HG03045 (cell line): ENCODE measurements around the gene UBL4B.

Experiments used
- ATAC-seq: cut with Tn5 transposase; IDR thresholded peaks from one replicate; pipeline ENCODE4 v1.9.1; 2021; ENCODE audit warnings: mild to moderate bottlenecking, moderate library complexity; ENCODE audit not compliant: unreplicated experiment

The UBL4B gene

GRCh38 chr1:110084227-110085078 is 27.8 kb upstream of the UBL4B start:
- peak; percentile 54 for ATAC-seq

DNA sequence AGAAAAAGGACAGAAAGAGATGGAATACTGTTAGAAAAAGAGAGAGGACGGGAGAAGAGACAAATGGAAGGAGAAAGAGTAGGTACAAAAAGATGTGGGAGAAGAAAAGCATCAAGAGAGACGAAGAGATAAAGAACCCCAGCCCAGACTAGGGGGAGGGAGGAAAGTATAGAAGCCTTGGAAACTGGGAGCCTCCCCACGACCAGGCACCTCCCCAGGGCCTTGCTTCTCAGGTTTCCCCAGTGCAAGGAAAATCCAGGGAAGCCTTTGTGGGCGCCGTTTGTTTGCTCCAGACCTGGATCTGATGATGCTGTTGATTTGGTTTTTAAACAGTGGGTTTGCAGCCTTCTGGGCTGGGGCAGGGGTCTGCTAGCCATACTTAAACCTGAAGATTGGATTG is 26.6 kb upstream of the UBL4B start:
- ATAC-seq: no peak

DNA sequence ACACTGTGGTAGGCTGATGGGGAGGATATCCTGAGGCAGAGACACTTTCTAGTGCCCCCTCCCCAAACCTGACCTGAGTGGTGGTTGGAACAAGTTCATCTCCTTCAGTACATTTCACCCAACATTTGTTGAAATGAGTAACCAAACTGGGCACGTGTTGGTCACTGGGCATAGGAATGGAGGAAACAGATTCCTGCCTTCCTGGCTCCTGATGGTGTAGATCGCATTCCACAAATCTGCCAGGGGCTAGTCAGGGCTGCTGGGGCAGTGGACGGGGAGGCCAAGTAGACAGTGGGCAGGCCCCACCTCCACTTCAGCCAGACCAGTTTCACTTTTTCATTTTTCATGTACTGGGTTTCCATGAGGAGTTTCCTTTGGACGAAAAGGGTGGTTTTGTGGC is 25.3 kb upstream of the UBL4B start:
- no peak for ATAC-seq

- ATAC-seq: no peak
These were observed 24.2 kb upstream of the UBL4B start for GRCh38 chr1:110087812-110088738.

DNA sequence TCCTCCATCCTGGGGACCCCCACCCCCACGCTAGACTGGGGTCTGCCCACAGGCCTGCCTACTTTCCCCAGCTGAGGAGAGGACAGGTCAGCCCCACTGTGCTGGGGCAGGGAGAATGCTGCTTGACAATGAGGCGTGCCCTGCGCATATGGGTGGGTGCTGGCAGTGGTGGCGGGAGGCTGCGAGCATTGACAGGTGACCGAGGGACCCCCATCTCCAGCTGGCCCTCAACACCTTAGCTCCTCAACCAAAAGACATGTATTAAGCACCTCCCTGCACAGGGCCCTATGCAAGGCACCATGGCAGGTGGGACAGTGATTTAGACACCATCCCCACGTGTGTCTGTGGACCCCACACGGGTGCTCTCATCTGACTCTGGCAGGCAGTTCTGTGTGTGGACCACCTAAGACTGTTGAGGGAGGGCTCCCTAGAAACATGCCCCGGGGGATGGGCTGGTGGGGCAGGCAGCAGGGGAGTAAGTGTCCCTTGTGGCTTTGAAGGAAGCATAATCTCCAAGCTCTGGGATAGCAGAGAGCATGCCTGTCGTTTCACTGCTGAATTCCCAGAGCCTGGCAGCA is 23.4 kb upstream of the UBL4B start:
- ATAC-seq: no peak

GRCh38 chr1:110089561-110090275 is 22.5 kb upstream of the UBL4B start:
- no peak for ATAC-seq

DNA sequence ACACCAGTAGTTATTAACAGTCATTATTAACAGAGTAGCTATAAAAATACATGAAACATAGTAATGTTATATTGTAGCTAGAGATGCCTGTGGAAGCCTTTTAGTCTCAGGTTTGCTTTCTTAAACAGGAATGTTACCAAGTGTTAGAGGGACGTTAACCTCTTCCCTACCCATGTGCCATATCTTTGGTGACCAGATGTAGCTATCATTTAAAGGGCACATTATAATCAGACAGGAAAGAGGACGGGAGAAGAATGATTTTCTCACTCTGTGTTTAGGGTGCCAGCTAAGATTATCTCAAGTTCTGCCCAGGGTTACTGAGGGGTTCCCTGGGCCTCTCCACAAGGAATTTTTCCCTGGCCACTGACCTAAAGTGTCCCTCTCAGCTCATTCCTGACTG is 20.9 kb upstream of the UBL4B start:
- ATAC-seq: no peak

- no peak for ATAC-seq
These were observed 20.5 kb upstream of the UBL4B start for GRCh38 chr1:110091791-110092190.

DNA sequence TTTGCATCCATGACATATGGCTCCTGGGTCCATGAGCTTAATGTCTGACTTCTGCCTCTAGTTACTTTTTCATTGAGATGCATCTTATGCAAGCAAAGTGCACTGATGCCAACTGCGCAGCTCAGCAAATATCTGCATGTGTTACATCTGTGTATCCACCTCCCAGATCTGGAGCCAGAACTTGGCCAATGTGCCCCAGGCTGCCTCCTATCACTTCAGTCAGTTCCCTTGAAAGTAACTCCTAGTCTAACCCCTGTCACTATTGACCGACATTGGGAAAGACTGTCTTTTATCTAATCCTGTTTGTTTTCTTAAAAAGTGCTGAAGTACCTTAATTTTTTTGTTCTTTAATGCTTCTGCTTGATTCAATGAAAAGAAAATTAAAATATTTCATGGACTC is 19.3 kb upstream of the UBL4B start:
- no peak for ATAC-seq

- ATAC-seq: no peak
These were observed 17.1 kb upstream of the UBL4B start for GRCh38 chr1:110094931-110095654.

- ATAC-seq: no peak
These were observed 14.6 kb upstream of the UBL4B start for GRCh38 chr1:110097507-110098221.

DNA sequence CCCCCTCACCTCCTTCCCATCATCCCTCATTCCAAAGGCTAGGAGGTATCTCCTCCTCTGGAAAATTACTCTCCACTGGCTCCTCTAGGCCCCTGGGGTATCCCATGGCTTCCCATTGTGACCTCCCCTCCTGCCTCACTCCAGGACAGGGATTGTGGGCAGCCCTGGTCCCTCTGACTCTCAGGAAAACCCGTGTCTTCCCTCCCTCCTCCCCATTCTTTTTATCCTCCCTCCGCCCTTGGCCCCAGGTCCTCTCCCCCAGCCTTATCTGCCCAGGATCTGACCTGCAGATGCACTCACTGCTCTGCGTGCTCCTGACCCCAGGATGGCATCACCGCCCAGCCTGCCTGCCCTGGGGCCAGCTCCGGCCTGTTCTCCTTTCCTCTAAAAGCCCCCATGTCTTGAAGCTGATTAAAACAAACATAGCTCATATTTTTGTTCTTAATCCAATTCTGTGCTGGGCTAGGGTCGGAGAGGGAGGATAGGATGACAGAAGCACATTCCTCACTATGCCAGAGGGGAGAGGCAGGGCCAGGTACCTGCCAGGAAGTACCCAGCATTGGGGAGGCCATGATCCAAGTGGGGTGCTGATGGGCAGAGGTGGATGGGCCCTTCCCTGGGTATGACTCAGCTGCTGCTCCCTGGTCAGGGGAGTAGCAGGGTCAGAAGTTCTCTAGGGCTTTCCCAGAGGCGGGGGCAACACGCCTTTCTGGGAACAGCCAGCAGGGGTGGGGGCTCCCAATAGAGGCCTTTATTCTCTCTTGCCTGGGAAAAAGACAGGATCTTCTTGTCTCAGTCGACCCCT is 13.8 kb upstream of the UBL4B start:
- ATAC-seq: no peak

- no peak for ATAC-seq
These were observed 11.9 kb upstream of the UBL4B start for GRCh38 chr1:110100335-110100734.

DNA sequence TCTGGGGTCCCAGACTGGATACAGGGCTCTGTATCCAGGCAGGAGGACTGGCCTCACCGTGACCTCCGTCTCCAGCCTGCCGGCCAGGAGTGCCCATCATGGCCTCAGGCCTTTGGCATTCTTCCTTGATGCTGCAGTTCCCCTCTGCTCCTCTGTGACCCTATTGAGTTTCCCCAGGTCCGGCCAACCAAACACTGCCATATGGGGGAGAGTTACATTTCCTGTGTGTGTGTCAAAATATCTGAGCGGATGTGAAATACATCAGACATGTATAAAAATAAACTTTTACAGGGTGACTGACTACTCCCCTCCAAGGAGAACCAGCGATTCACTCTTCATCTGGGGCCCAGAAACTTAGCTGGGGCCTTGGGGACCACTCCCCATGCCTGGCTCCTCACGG is 10.2 kb upstream of the UBL4B start:
- ATAC-seq: no peak

DNA sequence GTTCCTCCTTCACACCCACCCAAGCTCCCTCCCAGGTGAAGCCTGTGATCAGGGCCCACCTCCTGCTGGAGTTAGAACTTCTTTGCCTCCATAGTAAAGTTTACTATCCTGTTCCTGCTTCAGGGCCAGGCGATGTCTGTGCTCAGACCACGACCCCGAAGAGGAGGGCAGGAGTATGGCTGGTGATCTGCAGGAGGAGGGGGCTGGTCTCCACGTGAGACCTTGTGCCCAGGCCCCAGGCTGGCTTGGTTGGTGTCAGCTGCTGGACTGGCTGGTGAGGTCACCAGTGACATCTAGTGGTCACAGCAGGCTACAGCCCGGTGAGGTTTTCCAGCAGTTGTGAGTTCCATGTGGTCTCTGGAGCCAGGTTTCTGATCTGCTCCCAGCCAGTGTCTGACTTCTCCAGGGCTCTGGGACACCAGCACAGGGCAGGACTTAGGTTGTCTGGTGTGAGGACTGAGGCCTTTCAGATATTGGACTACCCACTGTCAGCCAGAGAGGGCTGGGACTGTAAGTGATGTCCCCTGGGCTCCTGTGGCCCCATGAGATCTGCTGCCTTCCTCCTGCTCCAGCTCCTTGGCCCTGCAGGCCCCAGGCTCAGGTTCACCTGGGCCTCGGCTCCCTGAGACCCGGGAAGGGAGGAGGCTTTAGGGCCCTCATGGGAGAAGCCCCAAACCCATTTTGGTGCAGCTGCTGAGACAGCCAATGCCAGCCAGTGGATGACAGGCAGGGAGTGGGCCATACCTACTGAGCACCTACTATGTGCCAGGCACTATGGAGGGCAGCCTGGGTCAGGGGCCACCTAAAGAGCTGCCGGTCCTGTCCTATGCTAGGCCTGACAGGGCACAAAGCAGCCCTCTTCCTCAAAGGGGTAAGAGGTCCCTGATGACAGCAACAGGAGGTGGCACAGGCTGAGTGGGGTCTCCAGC is 6.0 kb upstream of the UBL4B start:
- peak; percentile 62 for ATAC-seq

DNA sequence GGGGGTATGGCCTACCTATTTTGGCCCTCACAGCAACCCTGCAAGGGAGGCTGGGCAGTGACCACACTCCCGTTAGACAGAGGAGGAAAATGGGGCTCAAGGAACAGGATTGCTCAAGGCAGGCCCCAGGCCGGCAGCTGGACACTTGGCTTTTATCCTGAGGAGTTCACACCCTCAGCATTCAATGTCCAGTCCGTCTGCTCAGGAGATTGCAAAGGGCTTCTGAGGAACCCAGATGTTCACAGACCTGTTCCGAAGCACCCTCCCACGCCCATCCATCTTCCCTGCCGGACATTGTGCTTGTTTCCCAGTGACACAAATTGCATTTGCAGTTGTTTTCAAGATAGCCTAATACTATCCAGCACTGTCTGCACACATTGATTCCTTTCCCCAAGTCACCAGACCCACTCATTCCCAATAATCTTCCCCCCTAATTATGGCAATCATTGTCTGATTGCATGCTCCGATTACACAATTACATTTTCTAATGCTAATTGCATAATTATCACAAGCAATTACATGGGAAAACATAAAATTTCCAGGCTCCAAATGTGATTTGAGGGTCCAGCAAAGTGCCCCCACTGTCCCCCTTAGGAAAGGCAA is 4.3 kb upstream of the UBL4B start:
- ATAC-seq: no peak

GRCh38 chr1:110111081-110111480 is 1.2 kb upstream of the UBL4B start:
- ATAC-seq: no peak
